Panc1 (cell line): Measurements from ENCODE around the gene BABAM2. TPM values are rescaled to one million over a fixed set of nuclear protein-coding genes. Genes with fewer than 3 reads are reported as not detected.

Experiments
- ATAC-seq: fragments of 200-7000 bp; cut with Tn5 transposase; 2 replicates; pipeline ENCODE4 v1.9.1; 2020; ENCODE audit warnings: mild to moderate bottlenecking, moderate library complexity
- BruUV-seq: library from RNA; stranded (reverse); fragments of 400-500 nt; replicated peaks from 2 replicates; lab custom pipeline; 2021; lab: Mats Ljungman, UMichigan
- CTCF ChIA-PET: fragments of 300-600 bp; sonication (Branson Sonifier 250); formaldehyde crosslinking; loops from one replicate; lab custom pipeline; 2022; ENCODE audit warnings: antibody characterized with exemption; lab: Charles Lee
- POLR2A ChIA-PET: fragments of 300-600 bp; sonication (Branson Sonifier 250); formaldehyde crosslinking; loops from one replicate; lab custom pipeline; 2022; ENCODE audit warnings: antibody characterized with exemption; lab: Charles Lee
- DNase-seq: peaks from one replicate; pipeline ENCODE4 v3.0.0-alpha.2; 2010; ENCODE audit warnings: low read depth, low spot score
- H3K27ac ChIP-seq: 2 replicates; pipeline ENCODE4 v1.5.1; 2011; ENCODE audit warnings: mild to moderate bottlenecking, low read length, inconsistent platforms
- H3K27me3 ChIP-seq: fragments of 200-500 bp; sonication (Bioruptor generic); 2 replicates; pipeline ENCODE4 v1.6.0; 2014; ENCODE audit warnings: low read length, inconsistent platforms; ENCODE audit not compliant: control insufficient read depth, insufficient read depth
- H3K36me3 ChIP-seq: fragments of 200-500 bp; sonication (Bioruptor generic); 2 replicates; pipeline ENCODE4 v1.5.1; 2014; ENCODE audit warnings: inconsistent platforms, mild to moderate bottlenecking, low read length, moderate library complexity; ENCODE audit not compliant: control insufficient read depth, insufficient read depth
- H3K4me1 ChIP-seq: 2 replicates; pipeline ENCODE4 v1.5.1; 2011; ENCODE audit warnings: inconsistent platforms, mild to moderate bottlenecking, low read length, moderate library complexity; ENCODE audit not compliant: control insufficient read depth, insufficient read depth
- H3K4me3 ChIP-seq, 2 experiments: 2 replicates each; pipeline ENCODE4 v1.5.1; 2011 to 2012; ENCODE audit warnings: low read depth in 2 of 2, low read length in 2 of 2, mild to moderate bottlenecking in 2 of 2, inconsistent platforms in 1 of 2, moderate library complexity in 1 of 2
- H3K9me3 ChIP-seq: fragments of 200-500 bp; sonication (Bioruptor generic); 2 replicates; pipeline ENCODE4 v1.5.1; 2014; ENCODE audit warnings: low read depth, mild to moderate bottlenecking, inconsistent platforms, low read length, moderate library complexity; ENCODE audit not compliant: control insufficient read depth, insufficient read depth
- POLR2AphosphoS5 ChIP-seq: IDR thresholded peaks from 2 replicates; pipeline ENCODE4 v1.6.1; 2012; ENCODE audit warnings: mild to moderate bottlenecking, low read depth, low read length, moderate library complexity
- SIN3A ChIP-seq: IDR thresholded peaks from 2 replicates; pipeline ENCODE4 v1.6.1; 2012; ENCODE audit warnings: low read depth, mild to moderate bottlenecking, low read length, moderate library complexity, borderline replicate concordance; ENCODE audit not compliant: insufficient read depth
- TCF7L2 ChIP-seq: IDR thresholded peaks from 2 replicates; pipeline ENCODE4 v1.6.1; 2011; ENCODE audit warnings: mild to moderate bottlenecking, low read depth, low read length, inconsistent platforms
- in situ Hi-C: cut with HindIII; loops from 2 replicates; pipeline ENCODE4 v1.10.0; 2016; ENCODE audit warnings: low sequenced_read_pairs, low pct_unique_long_range_greater_than_20kb
- intact Hi-C: fragments of 100-400 bp; cut with micrococcal nuclease; formaldehyde crosslinking; loops from one replicate; pipeline ENCODE4 v1.10.0; 2022; ENCODE audit not compliant: unreplicated experiment
- total RNA-seq: library from RNA; stranded (reverse); gene quantifications from one replicate; pipeline ENCODE4 v1.2.1, GENCODE V29; 2021; ENCODE audit not compliant: unreplicated experiment
- TF ChIP-seq, protein P1 (sequence below): fragments of 450-650 bp; IDR thresholded peaks from 2 replicates; pipeline ENCODE4 v1.5.1; 2017; ENCODE audit warnings: mild to moderate bottlenecking
- TF ChIP-seq, protein P2 (sequence below), 2 experiments: IDR thresholded peaks; 2 replicates each; pipeline ENCODE4 v1.6.1; 2011 to 2012; ENCODE audit warnings: low read depth in 2 of 2, control low read depth in 1 of 2, low read length in 1 of 2, mild to moderate bottlenecking in 1 of 2, moderate library complexity in 1 of 2; ENCODE audit not compliant: insufficient read depth in 1 of 2

BABAM2 gene
- total RNA-seq, 1 experiment from 2014 or later: 31.2 TPM

- H3K36me3 ChIP-seq: no peaks in the 10 kb centered on the region
- ATAC-seq (no peak), DNase-seq (no peak)
- POLR2A ChIA-PET: no interaction called here
- no peaks in the 10 kb centered on the region for H3K4me1 ChIP-seq
- CTCF ChIA-PET: no interaction called here
- H3K4me3 ChIP-seq: no peak overlapping the region
- no TSS peak for BruUV-seq
- in situ Hi-C loops: no loop called here
- no peak overlapping the region for H3K27ac ChIP-seq
- intact Hi-C loops: no loop called here
- no peaks in the 10 kb centered on the region for H3K9me3 ChIP-seq
- H3K27me3 ChIP-seq: no peaks in the 10 kb centered on the region
- TF ChIP-seq SIN3A: no peak
- TF ChIP-seq, protein P1, sequence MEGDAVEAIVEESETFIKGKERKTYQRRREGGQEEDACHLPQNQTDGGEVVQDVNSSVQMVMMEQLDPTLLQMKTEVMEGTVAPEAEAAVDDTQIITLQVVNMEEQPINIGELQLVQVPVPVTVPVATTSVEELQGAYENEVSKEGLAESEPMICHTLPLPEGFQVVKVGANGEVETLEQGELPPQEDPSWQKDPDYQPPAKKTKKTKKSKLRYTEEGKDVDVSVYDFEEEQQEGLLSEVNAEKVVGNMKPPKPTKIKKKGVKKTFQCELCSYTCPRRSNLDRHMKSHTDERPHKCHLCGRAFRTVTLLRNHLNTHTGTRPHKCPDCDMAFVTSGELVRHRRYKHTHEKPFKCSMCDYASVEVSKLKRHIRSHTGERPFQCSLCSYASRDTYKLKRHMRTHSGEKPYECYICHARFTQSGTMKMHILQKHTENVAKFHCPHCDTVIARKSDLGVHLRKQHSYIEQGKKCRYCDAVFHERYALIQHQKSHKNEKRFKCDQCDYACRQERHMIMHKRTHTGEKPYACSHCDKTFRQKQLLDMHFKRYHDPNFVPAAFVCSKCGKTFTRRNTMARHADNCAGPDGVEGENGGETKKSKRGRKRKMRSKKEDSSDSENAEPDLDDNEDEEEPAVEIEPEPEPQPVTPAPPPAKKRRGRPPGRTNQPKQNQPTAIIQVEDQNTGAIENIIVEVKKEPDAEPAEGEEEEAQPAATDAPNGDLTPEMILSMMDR: no peak
- no peak for TF ChIP-seq TCF7L2
- TF ChIP-seq, protein P2, sequence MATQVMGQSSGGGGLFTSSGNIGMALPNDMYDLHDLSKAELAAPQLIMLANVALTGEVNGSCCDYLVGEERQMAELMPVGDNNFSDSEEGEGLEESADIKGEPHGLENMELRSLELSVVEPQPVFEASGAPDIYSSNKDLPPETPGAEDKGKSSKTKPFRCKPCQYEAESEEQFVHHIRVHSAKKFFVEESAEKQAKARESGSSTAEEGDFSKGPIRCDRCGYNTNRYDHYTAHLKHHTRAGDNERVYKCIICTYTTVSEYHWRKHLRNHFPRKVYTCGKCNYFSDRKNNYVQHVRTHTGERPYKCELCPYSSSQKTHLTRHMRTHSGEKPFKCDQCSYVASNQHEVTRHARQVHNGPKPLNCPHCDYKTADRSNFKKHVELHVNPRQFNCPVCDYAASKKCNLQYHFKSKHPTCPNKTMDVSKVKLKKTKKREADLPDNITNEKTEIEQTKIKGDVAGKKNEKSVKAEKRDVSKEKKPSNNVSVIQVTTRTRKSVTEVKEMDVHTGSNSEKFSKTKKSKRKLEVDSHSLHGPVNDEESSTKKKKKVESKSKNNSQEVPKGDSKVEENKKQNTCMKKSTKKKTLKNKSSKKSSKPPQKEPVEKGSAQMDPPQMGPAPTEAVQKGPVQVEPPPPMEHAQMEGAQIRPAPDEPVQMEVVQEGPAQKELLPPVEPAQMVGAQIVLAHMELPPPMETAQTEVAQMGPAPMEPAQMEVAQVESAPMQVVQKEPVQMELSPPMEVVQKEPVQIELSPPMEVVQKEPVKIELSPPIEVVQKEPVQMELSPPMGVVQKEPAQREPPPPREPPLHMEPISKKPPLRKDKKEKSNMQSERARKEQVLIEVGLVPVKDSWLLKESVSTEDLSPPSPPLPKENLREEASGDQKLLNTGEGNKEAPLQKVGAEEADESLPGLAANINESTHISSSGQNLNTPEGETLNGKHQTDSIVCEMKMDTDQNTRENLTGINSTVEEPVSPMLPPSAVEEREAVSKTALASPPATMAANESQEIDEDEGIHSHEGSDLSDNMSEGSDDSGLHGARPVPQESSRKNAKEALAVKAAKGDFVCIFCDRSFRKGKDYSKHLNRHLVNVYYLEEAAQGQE (IDR thresholded peaks at IDR 0.05; ENCODE audit: insufficient read depth in 1 of 2, low read depth in 2 of 2, low read length in 1 of 2): no peak
- no peak for TF ChIP-seq POLR2AphosphoS5
These were observed 244.3 kb downstream of the BABAM2 start for GRCh38 chr2:28134857-28135256.

GRCh38 chr2:28135324-28135723 lies 244.8 kb downstream of the BABAM2 start:
- no peaks in the 10 kb centered on the region for H3K36me3 ChIP-seq
- no peak overlapping the region for H3K27ac ChIP-seq
- H3K4me1 ChIP-seq: no peaks in the 10 kb centered on the region
- no peaks in the 10 kb centered on the region for H3K27me3 ChIP-seq
- no peak for ATAC-seq
- CTCF ChIA-PET: no interaction called here
- BruUV-seq: no TSS peak
- DNase-seq: no peak
- H3K4me3 ChIP-seq: no peak overlapping the region
- in situ Hi-C loops (no loop called here), intact Hi-C loops (no loop called here)
- no peaks in the 10 kb centered on the region for H3K9me3 ChIP-seq
- TF ChIP-seq, protein P2 (IDR thresholded peaks at IDR 0.05; ENCODE audit: insufficient read depth in 1 of 2, low read depth in 2 of 2, low read length in 1 of 2): no peak
- TF ChIP-seq SIN3A (no peak), TCF7L2 (no peak), POLR2AphosphoS5 (no peak)
- TF ChIP-seq, protein P1: no peak
- POLR2A ChIA-PET: no interaction called here
